Measurements from ENCODE around the gene ANKS3.

- TF ChIP-seq EZH2 (IDR thresholded peaks at IDR 0.05; ENCODE audit: low read length, unreplicated experiment): no peak
- TF ChIP-seq, protein P1, sequence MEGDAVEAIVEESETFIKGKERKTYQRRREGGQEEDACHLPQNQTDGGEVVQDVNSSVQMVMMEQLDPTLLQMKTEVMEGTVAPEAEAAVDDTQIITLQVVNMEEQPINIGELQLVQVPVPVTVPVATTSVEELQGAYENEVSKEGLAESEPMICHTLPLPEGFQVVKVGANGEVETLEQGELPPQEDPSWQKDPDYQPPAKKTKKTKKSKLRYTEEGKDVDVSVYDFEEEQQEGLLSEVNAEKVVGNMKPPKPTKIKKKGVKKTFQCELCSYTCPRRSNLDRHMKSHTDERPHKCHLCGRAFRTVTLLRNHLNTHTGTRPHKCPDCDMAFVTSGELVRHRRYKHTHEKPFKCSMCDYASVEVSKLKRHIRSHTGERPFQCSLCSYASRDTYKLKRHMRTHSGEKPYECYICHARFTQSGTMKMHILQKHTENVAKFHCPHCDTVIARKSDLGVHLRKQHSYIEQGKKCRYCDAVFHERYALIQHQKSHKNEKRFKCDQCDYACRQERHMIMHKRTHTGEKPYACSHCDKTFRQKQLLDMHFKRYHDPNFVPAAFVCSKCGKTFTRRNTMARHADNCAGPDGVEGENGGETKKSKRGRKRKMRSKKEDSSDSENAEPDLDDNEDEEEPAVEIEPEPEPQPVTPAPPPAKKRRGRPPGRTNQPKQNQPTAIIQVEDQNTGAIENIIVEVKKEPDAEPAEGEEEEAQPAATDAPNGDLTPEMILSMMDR (conservative IDR thresholded peaks at IDR 0.05; ENCODE audit: low read depth, low read length): no peak
Observed at GRCh38 chr16:4777339-4778049, 43.4 kb upstream of the ANKS3 start.

Measured in PC-3 (cell line).